ENCODE measurements around the gene WDR73. TPM values are rescaled to one million over a fixed set of nuclear protein-coding genes. Genes with fewer than 3 reads are reported as not detected.

WDR73 gene
- total and polyA plus RNA-seq, 9 of the 15 experiments (the other 6 are each of a cell fraction or from before 2014, with no cell fraction given), result 9.2 to 25.4 (median 21.7) TPM

- peak; percentile 7 for TF ChIP-seq NFYB (IDR thresholded peaks at IDR 0.05; ENCODE audit: extremely low read depth, insufficient read length)
- peak; percentile 70 to 78; a peak in 3 of 4 replicates for TF ChIP-seq SIN3A (IDR thresholded peaks at IDR 0.05; ENCODE audit: borderline replicate concordance in 2 of 2, control insufficient read depth in 1 of 2, low read depth in 2 of 2, low read length in 2 of 2)
- TF ChIP-seq ZNF143 (CRISPR knock-in tag; IDR thresholded peaks at IDR 0.05), result no peak
- TF ChIP-seq ELF1 (tag; IDR thresholded peaks at IDR 0.05), result 0 out of 2 replicates have a peak, but pooled peaks have one; percentile 19
- TF ChIP-seq KAT7 (CRISPR knock-in tag; IDR thresholded peaks at IDR 0.05; ENCODE audit: borderline replicate concordance), result peak; percentile 63; the same call in 1 of the 2 replicates
- TF ChIP-seq BCLAF1 (IDR thresholded peaks at IDR 0.05; ENCODE audit: borderline replicate concordance in 1 of 2, control insufficient read depth in 1 of 2, low read depth in 2 of 2, low read length in 1 of 2), result no peak
- no peak for TF ChIP-seq SMARCA4 (IDR thresholded peaks at IDR 0.05)
- no peak for TF ChIP-seq ZSCAN29 (IDR thresholded peaks at IDR 0.05)
- no peak for TF ChIP-seq ZNF766 (CRISPR knock-in tag; conservative IDR thresholded peaks at IDR 0.05)
- no peak for TF ChIP-seq RFX7 (CRISPR knock-in tag; IDR thresholded peaks at IDR 0.05)
- peak; percentile 88 for TF ChIP-seq ZFX (CRISPR knock-in tag; IDR thresholded peaks at IDR 0.05)
- TF ChIP-seq MYC (IDR thresholded peaks at IDR 0.05; ENCODE audit: low read depth, low read length), result 0 out of 2 replicates have a peak, but pooled peaks have one; percentile 8
- TF ChIP-seq MYC (CRISPR knock-in tag; IDR thresholded peaks at IDR 0.05; ENCODE audit: borderline replicate concordance, low read depth), result no peak
- TF ChIP-seq HBP1 (CRISPR knock-in tag; IDR thresholded peaks at IDR 0.05), result no peak
- TF ChIP-seq NFATC3 (IDR thresholded peaks at IDR 0.05), result peak; percentile 99
- TF ChIP-seq MLLT1 (IDR thresholded peaks at IDR 0.05), result peak; percentile 3 to 40; a peak in 1 of 4 replicates
- TF ChIP-seq GTF3C2 (IDR thresholded peaks at IDR 0.05; ENCODE audit: borderline replicate concordance, extremely low read depth, insufficient read length), result no peak
Measured at GRCh38 chr15:84633311-84634227, 20.5 kb downstream of the WDR73 start (continued).
